ENCODE measurements around the gene TMEM38B.
"Not testable (repeated sequence)": the region's sequence is repeated elsewhere in the genome, so short reads cannot be mapped to it uniquely, and the experiment has no call there.

DNA sequence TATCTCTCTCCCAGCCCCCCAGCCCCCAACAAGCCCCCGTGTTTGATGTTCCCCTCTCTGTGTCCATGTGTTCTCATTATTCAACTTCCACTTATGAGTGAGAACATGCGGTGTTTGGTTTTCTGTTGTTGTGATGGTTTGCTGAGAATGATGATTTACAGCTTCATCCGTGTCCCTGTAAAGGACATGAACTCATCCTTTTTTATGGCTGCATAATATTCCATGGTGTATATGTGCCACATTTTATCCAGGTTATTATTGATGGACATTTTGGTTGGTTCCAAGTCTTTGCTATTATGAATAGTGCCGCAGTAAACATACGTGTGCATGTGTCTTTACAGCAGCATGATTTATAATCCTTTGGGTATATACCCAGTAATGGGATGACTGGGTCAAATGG, 33.9 kb downstream of the TMEM38B start:
- TF ChIP-seq POLR2AphosphoS5 (IDR thresholded peaks at IDR 0.05; ENCODE audit: borderline replicate concordance, low read depth, low read length); FOXP2 (optimal IDR thresholded peaks at IDR 0.05; ENCODE audit: control extremely low read depth, extremely low read length, insufficient read depth): not testable (repeated sequence)
